Measurements from ENCODE around the gene GLIS2. TPM values are rescaled to one million over a fixed set of nuclear protein-coding genes. Genes with fewer than 3 reads are reported as not detected.

GLIS2 gene
- total and polyA plus RNA-seq, 4 donors = 12.3 to 72.6 (median 29.3) TPM

DNA sequence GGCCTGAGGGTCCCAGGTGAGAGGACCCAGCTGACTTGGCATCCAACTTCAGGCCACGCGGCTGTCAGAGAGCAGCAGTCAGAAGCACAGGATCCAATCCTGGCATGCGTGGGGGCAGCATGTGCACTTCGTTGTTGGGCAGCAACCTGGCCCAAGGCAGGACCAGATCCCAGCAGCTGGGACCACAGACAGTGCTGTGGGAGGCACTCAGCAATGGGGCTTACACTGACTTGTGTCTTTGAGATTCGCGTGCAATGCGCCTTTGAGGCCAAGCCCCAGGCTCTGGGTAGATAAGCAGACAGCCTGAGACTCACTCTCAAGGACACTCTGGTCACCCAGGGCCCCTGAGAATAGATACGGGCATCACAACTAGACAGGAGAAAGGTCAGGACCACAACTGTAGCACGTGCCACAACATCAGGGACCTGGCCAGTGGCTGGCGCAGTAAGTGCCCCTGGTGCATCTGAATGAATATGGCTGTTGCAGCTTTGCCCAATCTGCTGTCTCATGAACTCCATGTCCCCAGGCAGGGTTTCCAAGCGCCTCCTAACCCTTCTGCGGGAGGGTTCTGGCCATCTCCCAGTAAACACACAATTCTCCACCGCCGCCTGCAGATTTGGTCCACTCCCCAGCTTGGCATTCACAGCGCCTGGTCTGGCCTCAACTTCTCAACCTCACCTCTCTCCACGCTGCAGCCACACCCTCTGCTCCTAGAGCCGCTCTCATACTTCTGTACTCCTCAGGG lies 32.1 kb downstream of the GLIS2 start:
- 48 to 51% methylated on average over 16 to 17 of the region's 17 CpGs for WGBS, 2 donors
- no peaks in the 10 kb centered on the region for H3K9me3 ChIP-seq (ENCODE audit: control insufficient read depth, low read length)
- intact Hi-C loops (cut with DNase I) = no loop called here
- no peak for ATAC-seq (ENCODE audit: low FRiP score)
- H3K4me1 ChIP-seq (ENCODE audit: control insufficient read depth in 1 of 2, insufficient read depth in 2 of 2, low read length in 2 of 2) = no peaks in the 10 kb centered on the region
- no peaks in the 10 kb centered on the region for H3K27me3 ChIP-seq (ENCODE audit: control insufficient read depth in 1 of 2, insufficient read depth in 2 of 2, low read length in 1 of 2)
- no peak for DNase-seq
- H3K27ac ChIP-seq (ENCODE audit: low read depth in 1 of 2, low read length in 2 of 2) = no peak overlapping the region
- no peak overlapping the region for H3K4me3 ChIP-seq (ENCODE audit: low read length in 2 of 2)
- no peaks in the 10 kb centered on the region for H3K36me3 ChIP-seq (ENCODE audit: control insufficient read depth in 1 of 2, insufficient read depth in 2 of 2, low read length in 1 of 2)

DNA sequence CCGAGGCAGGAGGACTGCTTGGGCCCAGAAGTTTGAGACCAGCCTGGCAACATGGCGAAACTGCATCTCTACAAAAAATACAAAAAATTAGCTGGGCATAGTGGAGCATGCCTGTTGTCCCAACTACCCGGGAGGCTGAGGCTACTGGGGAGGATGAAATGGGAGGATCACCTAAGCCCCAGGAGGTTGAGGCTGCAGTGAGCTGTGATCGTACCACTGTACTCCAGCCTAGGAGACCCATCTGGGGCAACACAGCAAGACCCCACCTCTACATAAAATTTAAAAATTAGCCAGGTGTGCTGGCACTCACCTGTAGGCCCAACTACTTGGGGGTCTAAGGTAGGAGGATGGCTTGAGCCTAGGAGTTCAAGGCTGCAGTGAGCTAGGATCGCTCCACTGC lies 33.5 kb downstream of the GLIS2 start:
- Histone ChIP-seq H3K36me3 (ENCODE audit: control insufficient read depth in 1 of 2, insufficient read depth in 2 of 2, low read length in 1 of 2) (no peaks in the 10 kb centered on the region), H3K9me3 (ENCODE audit: control insufficient read depth, low read length) (no peaks in the 10 kb centered on the region), H3K27me3 (ENCODE audit: control insufficient read depth in 1 of 2, insufficient read depth in 2 of 2, low read length in 1 of 2) (no peaks in the 10 kb centered on the region), H3K4me3 (ENCODE audit: low read length in 2 of 2) (no peak overlapping the region), H3K4me1 (ENCODE audit: control insufficient read depth in 1 of 2, insufficient read depth in 2 of 2, low read length in 2 of 2) (no peaks in the 10 kb centered on the region), H3K27ac (ENCODE audit: low read depth in 1 of 2, low read length in 2 of 2) (no peak overlapping the region)
- DNase-seq (no peak), ATAC-seq (ENCODE audit: low FRiP score) (no peak)
- intact Hi-C loops (cut with DNase I) = no loop called here
- 94 to 96% methylated on average over 5 of the region's 5 CpGs for WGBS, 2 donors

DNA sequence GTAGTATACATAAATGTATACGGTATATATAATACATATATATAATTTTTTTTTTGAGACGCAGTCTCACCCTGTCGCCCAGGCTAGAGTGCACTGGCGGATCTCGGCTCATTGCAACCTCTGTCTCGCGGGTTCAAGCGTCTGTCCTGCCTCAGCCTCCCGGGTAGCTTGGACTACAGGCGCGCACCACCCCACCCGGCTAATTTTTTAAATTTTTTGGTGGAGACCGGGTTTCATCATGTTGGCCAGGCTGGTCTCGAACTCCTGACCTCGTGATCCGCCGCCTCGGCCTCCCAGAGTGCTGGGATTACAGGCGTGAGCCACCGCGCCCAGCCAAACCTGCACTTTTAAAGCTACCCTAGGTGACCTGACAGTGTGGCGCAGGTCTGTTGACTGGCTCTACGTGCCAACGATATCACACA lies 34.5 kb downstream of the GLIS2 start:
- H3K4me1 ChIP-seq (ENCODE audit: control insufficient read depth in 1 of 2, insufficient read depth in 2 of 2, low read length in 2 of 2) = no peaks in the 10 kb centered on the region
- H3K4me3 ChIP-seq (ENCODE audit: low read length in 2 of 2) = peak overlapping the region; percentile 69 to 78
- no peaks in the 10 kb centered on the region for H3K36me3 ChIP-seq (ENCODE audit: control insufficient read depth in 1 of 2, insufficient read depth in 2 of 2, low read length in 1 of 2)
- 37 to 39% methylated on average over 24 of the region's 24 CpGs for WGBS, 2 donors
- H3K27me3 ChIP-seq (ENCODE audit: control insufficient read depth in 1 of 2, insufficient read depth in 2 of 2, low read length in 1 of 2) = no peaks in the 10 kb centered on the region
- ATAC-seq (ENCODE audit: low FRiP score) (no peak), DNase-seq (no peak)
- H3K27ac ChIP-seq (ENCODE audit: low read depth in 1 of 2, low read length in 2 of 2) = peak overlapping the region in 1 of 2 donors; percentile 34
- intact Hi-C loops (cut with DNase I) = no loop called here
- no peaks in the 10 kb centered on the region for H3K9me3 ChIP-seq (ENCODE audit: control insufficient read depth, low read length)

DNA sequence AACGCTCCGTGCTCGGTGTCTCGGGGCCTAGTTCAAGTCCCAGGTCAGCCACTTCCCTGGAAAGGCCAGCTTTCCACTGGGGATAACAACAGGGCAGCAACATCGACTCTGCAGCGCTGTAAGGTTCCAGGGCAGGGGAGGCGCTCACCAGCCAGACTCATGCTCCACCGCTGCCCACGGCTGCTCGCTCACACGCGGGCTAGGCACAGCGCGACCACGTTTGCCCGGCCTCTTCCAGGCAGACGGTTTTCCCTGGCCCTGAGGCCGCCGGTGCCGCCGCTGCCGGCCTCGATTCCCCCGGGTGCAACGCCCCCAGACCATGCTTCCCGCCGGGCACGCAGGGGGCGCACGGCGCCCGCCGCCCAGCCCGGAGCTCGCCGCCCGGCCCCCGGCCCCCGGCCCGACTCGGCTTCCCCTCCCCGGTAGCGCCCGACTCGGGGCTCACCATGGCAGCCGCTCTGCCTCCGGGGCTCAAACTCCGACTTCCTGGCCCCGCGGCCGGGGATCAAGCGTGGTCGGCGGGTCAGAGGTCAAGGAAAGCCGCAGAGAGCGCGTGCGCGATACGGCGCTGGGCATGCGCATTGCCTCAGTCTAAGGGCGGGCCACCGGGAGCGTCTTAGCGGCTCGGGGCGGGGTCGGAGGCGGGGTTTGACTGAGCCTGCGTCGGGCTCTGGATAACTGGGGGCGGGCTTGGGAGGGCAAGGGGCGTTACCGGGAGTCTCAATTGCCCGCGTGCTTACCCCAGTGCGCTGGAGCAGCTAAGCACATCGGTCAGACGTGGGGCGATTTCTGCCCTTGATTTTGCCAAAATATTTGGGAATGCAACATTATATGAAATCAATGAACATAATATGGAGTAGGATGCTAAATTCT lies 35.2 kb downstream of the GLIS2 start, which contains the start of gene PAM16:
Gene PAM16, minus strand, starts transcription at position 535 of the 873 bp plus-strand sequence. Its CDS starts 87 bp downstream, at position 448.
- no peaks in the 10 kb centered on the region for H3K36me3 ChIP-seq (ENCODE audit: control insufficient read depth in 1 of 2, insufficient read depth in 2 of 2, low read length in 1 of 2)
- intact Hi-C loops (cut with DNase I) = no loop called here
- H3K27me3 ChIP-seq (ENCODE audit: control insufficient read depth in 1 of 2, insufficient read depth in 2 of 2, low read length in 1 of 2) = no peaks in the 10 kb centered on the region
- H3K4me1 ChIP-seq (ENCODE audit: control insufficient read depth in 1 of 2, insufficient read depth in 2 of 2, low read length in 2 of 2) = no peaks in the 10 kb centered on the region
- no peaks in the 10 kb centered on the region for H3K9me3 ChIP-seq (ENCODE audit: control insufficient read depth, low read length)
- peak; percentile 96 for ATAC-seq (ENCODE audit: low FRiP score)
- H3K4me3 ChIP-seq (ENCODE audit: low read length in 2 of 2) = peak within 1 kb of the TSS; percentile 69 to 78
- peak within 1 kb of the TSS in 1 of 2 donors; percentile 34 for H3K27ac ChIP-seq (ENCODE audit: low read depth in 1 of 2, low read length in 2 of 2)
- peak; percentile 98 to 100 for DNase-seq
- 1% methylated on average over 74 to 81 of the region's 81 CpGs for WGBS, 2 donors

DNA sequence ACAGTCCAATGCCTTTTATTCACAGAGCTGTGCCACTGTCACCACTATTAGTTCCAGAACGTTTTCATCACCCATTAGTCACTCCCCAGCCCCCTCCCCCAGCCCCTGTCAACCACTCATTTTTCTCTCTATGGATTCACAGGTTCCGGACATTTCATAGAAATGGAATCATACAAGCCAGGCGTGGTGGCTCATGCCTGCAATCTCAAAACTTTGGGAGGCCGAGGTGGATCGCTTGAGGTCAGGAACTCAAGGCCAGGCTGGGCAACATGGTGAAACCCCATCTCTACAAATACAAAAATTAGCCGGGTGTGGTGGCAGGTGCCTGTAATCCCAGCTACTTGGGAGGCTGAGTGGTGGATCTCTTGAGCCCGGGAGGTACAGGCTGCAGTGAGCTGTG lies 36.0 kb downstream of the GLIS2 start:
- no peaks in the 10 kb centered on the region for H3K27me3 ChIP-seq (ENCODE audit: control insufficient read depth in 1 of 2, insufficient read depth in 2 of 2, low read length in 1 of 2)
- no peak overlapping the region for H3K27ac ChIP-seq (ENCODE audit: low read depth in 1 of 2, low read length in 2 of 2)
- no peak for DNase-seq
- H3K36me3 ChIP-seq (ENCODE audit: control insufficient read depth in 1 of 2, insufficient read depth in 2 of 2, low read length in 1 of 2) = no peaks in the 10 kb centered on the region
- no peak overlapping the region for H3K4me3 ChIP-seq (ENCODE audit: low read length in 2 of 2)
- H3K4me1 ChIP-seq (ENCODE audit: control insufficient read depth in 1 of 2, insufficient read depth in 2 of 2, low read length in 2 of 2) = no peaks in the 10 kb centered on the region
- ATAC-seq (ENCODE audit: low FRiP score) = no peak
- H3K9me3 ChIP-seq (ENCODE audit: control insufficient read depth, low read length) = no peaks in the 10 kb centered on the region
- intact Hi-C loops (cut with DNase I) = no loop called here
- WGBS, 2 donors = 67 to 69% methylated on average over 7 of the region's 7 CpGs

DNA sequence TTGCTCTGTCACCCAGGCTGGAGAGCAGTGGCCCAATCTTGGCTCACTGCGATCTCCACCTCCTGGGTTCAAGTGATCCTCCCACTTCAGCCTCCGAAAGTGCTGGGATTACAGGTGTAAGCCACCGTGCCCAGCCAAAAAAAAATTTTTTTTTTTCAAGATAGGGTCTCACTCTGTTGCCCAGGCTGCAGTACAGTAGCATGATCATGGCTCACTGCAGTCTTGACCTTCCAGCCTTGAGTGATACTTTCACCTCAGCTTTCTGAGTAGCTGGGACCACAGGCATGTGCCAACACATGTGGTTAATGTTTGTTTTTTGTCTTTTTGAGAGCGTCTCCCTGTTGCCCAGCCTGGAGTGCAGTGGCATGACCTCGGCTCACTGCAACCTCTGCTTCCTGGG lies 37.0 kb downstream of the GLIS2 start:
- ATAC-seq (ENCODE audit: low FRiP score) (no peak), DNase-seq (no peak)
- WGBS, 2 donors = 88 to 92% methylated on average over 5 of the region's 5 CpGs
- H3K9me3 ChIP-seq (ENCODE audit: control insufficient read depth, low read length) = no peaks in the 10 kb centered on the region
- H3K27ac ChIP-seq (ENCODE audit: low read depth in 1 of 2, low read length in 2 of 2) = no peak overlapping the region
- no peaks in the 10 kb centered on the region for H3K27me3 ChIP-seq (ENCODE audit: control insufficient read depth in 1 of 2, insufficient read depth in 2 of 2, low read length in 1 of 2)
- no peak overlapping the region for H3K4me3 ChIP-seq (ENCODE audit: low read length in 2 of 2)
- intact Hi-C loops (cut with DNase I) = no loop called here
- no peaks in the 10 kb centered on the region for H3K36me3 ChIP-seq (ENCODE audit: control insufficient read depth in 1 of 2, insufficient read depth in 2 of 2, low read length in 1 of 2)
- no peaks in the 10 kb centered on the region for H3K4me1 ChIP-seq (ENCODE audit: control insufficient read depth in 1 of 2, insufficient read depth in 2 of 2, low read length in 2 of 2)

DNA sequence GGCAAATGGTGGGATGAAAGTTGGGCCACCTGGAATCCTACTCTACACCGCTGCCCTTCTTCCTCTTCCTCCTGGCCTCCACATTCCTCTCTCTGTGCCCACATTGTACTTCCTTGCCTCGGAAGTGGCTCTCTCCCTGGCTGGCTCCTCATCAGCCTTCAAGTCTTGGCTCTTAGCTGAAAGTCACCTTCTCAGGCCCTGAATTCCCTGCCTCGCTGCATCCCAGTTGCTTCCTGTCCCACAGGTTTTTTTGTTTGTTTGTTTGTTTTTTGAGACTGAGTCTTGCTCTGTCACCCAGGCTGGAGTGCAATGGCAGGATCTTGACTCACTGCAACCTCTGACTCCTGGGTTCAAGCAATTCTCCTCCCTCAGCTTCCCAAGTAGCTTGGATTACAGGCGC lies 37.8 kb downstream of the GLIS2 start:
- H3K9me3 ChIP-seq (ENCODE audit: control insufficient read depth, low read length) = no peaks in the 10 kb centered on the region
- whole genome bisulfite sequencing, 2 donors = 94 to 95% methylated on average over 4 of the region's 4 CpGs
- no peak overlapping the region for H3K4me3 ChIP-seq (ENCODE audit: low read length in 2 of 2)
- DNase-seq (no peak), ATAC-seq (ENCODE audit: low FRiP score) (no peak)
- intact Hi-C loops (cut with DNase I) = no loop called here
- H3K27me3 ChIP-seq (ENCODE audit: control insufficient read depth in 1 of 2, insufficient read depth in 2 of 2, low read length in 1 of 2) = no peaks in the 10 kb centered on the region
- no peaks in the 10 kb centered on the region for H3K36me3 ChIP-seq (ENCODE audit: control insufficient read depth in 1 of 2, insufficient read depth in 2 of 2, low read length in 1 of 2)
- no peak overlapping the region for H3K27ac ChIP-seq (ENCODE audit: low read depth in 1 of 2, low read length in 2 of 2)
- no peaks in the 10 kb centered on the region for H3K4me1 ChIP-seq (ENCODE audit: control insufficient read depth in 1 of 2, insufficient read depth in 2 of 2, low read length in 2 of 2)

DNA sequence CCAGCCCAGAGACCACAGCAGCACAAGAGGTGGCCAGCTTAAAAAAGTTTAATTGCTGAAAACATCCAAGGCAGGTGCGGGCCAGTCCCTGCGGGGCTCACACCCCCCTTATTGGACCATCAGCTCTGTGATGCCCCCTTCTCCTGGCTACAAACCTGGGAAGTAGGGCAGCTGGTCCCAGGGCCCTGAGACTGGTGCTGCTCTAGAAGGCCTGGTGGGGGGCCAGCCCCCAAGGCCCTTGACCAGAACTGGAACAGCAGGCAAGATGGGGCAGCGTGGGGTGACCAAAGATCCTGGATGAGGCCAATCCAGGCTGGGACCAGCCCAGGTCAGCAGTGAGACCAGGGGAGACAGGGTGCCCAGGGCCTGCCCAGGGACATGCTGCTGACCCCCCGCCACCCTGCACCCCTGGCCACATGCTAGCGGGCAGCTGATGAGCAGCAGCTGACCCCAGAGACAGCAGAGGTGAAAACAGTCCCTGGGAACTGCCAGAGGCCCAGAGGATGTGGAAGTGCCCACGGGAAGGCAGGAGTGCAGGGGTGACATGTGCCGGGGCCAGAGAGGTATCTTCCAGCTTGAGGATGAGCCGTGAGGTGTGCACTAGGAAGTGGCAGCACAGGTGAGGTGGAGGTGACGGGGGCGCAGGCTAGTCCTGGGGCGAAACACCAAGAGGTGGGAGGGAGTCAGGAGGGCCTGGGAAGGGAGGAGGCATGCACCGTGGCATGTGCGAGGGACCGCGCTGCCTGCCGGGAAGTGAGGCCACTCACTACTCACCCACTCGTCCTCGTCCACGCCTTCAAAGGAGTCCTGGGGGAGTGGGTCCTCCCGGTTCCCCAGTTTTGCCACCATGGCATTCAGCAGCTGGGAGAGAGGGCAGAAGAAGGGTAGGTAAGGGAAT lies 38.9 kb downstream of the GLIS2 start:
- Histone ChIP-seq H3K4me1 (ENCODE audit: control insufficient read depth in 1 of 2, insufficient read depth in 2 of 2, low read length in 2 of 2) (no peaks in the 10 kb centered on the region), H3K36me3 (ENCODE audit: control insufficient read depth in 1 of 2, insufficient read depth in 2 of 2, low read length in 1 of 2) (no peaks in the 10 kb centered on the region), H3K4me3 (ENCODE audit: low read length in 2 of 2) (no peak overlapping the region), H3K9me3 (ENCODE audit: control insufficient read depth, low read length) (no peaks in the 10 kb centered on the region), H3K27ac (ENCODE audit: low read depth in 1 of 2, low read length in 2 of 2) (no peak overlapping the region), H3K27me3 (ENCODE audit: control insufficient read depth in 1 of 2, insufficient read depth in 2 of 2, low read length in 1 of 2) (no peaks in the 10 kb centered on the region)
- no peak for ATAC-seq (ENCODE audit: low FRiP score)
- intact Hi-C loops (cut with DNase I) = no loop called here
- WGBS, 2 donors = 94 to 95% methylated on average over 20 of the region's 20 CpGs
- no peak for DNase-seq

Measured in aorta (tissue), 5 donors.